GM21786 (cell line): ENCODE measurements around the gene PDE9A.

ENCODE experiments used
- ATAC-seq: cut with Tn5 transposase; IDR thresholded peaks from one replicate; pipeline ENCODE4 v1.9.1; 2021; ENCODE audit not compliant: unreplicated experiment

PDE9A gene

DNA sequence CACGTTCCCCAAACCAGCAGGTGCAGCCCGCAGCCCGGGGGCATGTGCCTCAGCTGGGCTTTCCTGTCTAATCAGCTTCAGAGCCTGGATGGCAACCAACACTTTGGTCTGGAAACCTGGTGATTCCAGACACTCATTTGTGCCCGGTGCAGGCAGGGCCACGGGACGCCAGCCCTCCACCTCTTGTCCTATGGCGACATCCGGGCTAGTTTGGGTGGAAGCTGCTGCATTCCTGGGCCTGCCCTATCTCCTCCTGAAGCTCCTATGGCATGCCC is 114.1 kb downstream of the PDE9A start:
- ATAC-seq, result no peak

DNA sequence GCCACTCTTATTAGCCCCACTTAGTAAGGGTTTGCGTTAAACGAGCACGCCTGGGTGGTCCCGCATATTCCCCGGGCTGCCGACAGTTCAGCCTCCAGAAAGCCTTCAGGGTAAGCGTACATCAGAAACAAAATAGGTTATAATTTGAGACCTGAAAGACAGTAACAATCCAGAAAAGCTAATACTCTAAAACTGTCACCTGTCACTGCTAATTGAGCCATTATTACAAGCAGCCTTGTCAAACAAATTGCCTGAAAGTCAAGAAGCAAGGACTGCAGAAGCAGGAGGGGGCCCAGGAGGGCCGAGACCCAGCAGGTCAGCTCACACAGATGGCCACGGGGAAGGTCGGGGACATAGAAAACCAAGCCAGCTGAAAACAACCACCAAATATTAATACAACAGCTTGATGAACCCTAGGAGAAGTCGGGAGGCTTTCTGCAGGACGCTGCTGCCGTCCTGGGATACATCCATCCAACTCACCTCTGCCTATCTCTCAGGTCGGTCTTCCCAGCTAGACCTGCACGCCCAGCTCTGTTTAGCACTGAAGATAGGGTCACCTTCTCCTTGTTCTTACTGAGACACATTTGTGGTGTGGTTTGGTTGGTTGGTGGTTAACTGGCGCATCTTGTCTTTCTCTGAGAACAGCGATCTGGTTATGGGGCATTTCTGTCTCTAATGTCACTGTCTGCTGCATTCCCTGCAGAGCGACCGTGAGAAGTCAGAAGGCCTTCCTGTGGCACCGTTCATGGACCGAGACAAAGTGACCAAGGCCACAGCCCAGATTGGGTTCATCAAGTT is 115.1 kb downstream of the PDE9A start:
- no peak for ATAC-seq

DNA sequence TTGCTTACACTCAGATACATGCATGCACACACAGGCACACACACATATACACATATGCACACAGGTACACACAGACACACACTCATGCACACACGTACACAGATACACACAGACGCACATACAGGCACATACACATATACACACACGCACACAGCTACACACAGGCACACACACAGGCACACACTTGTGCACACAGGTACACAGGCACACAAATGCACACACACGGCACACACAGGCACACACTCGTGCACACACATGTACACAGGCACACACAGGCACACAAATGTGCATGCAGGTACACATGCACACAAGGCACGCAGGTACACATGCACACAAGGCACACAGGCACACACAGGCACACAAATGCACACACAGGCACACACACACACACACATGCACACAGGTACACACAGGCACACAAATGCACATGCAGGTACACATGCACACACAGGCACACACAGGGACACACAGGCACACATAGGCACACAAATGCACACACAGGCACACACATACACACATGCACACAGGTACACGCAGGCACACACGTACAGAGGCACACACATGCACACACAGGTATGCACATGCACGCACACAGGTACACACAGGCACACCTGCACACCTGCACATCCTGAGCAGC is 115.9 kb downstream of the PDE9A start:
- ATAC-seq, result no peak

DNA sequence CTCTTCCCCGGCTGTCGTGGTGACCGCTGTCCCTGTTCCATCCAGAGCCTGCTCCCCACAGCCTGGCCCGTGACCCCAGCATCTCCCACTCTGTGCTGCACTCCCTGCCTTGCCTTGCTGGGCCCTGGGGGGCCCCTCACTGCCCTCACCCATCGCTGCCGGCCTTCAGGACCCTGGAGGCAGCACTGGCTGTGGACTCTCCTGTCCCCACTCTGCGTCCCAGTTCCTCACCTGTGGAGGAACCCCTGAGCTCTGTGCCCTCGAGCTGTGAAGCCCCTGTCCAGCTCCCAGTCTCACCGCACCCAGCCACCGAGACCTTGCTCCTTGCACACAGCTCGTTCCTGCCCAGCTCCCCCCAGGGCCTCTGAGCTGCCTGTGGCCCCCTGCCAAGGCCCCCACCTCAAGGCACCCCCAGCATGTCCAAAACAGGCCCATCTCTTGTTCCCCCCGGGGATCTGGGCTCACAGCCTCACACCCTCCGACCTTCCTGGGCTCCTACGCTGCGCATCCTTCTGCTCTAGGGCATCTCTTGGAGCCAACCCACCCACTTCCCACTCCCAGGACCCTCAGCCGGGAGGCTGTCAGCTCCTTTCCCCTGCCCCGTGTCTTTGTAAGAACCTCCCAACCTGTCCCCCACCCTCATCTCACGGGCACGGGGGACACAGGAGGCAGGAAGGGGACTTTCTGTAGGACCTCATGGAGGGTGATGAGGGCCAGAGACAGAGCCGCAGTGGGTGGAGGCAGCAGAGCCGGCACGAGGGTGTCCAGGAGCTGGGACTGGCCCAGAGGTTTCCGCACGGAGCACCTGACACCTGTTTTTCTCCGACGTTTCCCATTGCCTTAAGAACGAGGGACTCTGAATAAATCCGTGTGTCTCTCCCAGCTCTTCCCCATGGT is 116.6 kb downstream of the PDE9A start:
- ATAC-seq, result no peak

DNA sequence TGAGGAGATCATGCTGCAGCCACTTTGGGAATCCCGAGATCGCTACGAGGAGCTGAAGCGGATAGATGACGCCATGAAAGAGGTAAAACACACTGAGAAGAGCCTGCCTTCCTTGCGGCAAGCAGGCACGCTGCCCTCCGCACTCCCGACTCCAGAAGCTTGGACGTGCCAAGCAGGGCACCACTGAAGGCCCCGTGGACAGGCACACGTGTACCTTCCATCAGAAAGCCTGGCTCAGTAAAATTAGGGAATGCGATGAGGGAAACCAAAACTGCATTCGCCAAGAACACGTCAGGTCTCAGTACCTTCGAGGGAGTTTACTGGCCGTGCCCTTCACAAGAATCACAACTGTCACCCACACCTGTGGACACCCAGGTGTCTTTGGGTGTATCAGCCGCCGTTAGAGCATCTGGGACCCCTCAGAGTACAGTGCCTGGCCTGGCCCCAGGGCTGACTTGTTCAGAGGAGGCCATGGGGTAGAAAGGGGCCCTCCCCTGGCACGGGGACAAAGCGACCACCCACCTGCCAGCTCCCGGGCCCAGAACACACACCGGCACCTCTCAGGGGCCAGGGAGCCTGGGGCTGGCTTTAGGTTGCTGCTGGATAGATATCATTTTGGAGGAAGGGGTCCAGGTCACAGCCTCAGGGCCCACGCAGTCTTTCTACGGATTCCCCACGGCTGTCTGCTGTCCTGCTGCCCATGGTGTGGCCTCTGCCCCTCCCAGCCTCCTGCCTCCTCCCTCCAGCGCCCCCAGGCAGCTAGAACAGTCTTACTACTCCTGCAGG is 117.5 kb downstream of the PDE9A start:
- ATAC-seq, result no peak

DNA sequence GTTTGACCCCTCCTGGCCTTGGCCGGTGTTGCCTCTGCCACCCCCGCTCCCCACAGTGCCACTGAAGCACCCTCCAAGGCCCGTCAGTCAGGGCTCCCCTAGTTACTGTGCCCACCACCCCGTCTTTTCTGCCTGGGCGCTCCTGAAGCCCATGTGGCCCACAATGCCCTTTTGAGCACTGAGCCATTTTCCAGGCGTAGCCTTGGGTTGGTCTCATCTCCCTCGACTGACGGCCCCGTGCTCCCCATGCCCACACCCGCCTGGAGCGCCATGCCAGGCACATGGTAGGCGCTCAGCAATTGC is 118.0 kb downstream of the PDE9A start:
- no peak for ATAC-seq

DNA sequence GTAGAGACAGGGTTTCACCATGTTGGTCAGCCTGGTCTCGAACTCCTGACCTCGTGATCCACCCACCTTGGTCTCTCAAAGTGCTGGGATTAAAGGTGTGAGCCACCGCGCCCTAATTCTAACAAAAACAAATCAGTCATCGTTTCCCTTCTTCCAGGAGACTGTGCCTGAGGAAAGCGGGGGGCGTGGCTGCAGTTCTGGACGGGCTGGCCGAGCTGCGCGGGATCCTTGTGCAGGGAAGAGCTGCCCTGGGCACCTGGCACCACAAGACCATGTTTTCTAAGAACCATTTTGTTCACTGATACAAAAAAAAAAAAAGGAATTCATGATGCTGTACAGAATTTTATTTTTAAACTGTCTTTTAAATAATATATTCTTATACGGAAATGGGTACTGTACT is 121.7 kb downstream of the PDE9A start:
- no peak for ATAC-seq

DNA sequence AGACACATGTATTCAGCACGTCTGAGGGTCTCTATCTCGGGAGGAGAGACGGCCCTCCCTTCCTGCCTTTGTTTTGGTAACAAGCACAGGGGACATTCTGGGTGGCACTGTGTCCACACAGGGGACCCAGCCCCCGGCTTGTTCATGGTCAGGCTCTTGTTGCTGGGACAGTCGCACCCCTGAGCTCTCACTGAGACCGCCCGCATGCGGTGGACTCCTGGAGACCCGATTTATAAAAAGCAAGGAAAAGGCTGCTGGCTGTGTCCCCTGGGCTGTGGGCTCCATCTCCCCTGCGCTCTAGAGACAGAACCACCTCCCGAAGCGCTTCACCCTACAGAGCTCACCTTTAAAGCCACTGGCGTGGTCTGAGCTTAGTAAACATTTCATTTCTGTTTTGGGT is 122.5 kb downstream of the PDE9A start:
- ATAC-seq, result no peak

DNA sequence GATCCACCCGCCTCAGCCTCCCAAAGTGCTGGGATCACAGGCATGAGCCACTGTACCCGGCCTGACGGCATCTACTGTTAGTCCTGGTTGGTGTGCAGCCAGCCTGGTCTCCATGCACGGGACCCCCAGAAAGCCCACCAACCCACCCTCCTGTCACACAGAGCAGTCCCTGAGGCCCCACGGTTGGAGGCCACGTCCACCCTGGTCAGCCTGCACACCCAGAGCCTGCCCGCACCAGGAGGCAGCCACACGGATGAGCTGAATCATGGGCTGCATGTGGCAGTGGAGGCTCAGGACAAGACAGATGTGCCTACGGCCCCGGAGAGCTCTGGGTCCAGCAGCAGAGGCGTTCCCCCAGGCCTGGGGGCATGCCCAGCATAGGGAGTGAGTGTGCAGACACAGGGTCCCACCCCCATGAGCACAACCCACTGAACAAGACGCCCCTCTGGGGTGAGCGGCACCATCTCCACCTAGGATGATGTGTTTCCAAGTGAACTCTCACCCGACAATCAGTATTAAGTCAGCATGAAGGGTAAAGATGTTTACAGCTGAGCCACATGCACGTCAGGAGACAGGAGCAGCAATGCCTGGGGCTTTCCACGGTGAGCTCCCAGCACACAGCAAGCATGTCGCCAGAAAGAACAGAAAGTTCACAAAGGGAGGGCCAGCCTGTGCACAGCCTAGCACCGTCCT is 123.8 kb downstream of the PDE9A start:
- no peak for ATAC-seq

DNA sequence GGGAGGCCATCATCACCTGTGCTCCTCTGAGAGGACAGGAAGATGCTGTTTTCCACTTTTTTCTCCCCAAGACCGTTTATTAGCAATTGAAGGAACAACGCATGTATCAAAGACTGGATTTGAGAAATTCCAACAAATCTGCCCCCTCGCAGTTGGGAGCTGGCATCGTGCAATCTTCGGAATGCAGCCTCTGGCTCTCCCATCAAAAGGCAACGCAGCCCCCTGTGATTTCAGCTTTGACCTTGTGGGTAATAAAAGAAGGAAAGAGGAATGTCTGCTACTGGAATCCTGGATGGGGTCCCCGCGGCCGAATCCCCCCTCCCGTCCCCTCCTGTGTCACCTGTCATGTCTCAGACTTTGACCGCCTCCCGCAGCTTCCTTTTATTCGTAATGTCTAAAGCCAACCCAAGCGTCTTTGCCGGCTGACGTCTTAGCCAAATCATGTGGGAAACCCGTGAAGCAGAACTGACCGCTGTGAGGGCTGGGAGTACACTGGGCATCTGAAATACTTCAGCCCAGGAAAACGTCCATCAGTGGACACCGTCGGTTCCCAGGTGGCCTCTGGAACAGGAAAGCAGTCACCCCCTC is 124.4 kb downstream of the PDE9A start:
- ATAC-seq, result no peak

DNA sequence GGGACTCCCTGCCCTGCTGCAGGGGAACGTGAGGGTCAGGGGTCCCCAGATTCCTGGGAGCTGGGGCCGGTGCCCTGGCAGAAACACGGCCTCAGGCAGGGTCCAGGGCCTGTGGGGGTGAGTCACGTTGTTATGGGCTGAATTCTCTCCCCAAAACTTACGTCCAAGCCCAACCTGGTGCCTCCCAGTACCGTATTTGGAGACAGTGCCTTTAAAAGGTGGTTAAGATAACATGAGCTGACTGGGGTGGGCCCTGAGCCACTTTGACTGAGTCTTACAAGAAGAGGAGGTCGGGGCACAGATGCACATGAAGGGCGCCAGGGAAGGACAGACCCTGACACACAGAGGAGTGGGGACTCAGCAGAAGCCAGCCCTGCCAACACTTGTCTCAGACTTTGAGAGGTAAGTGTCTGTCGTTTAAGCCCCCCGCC is 126.0 kb downstream of the PDE9A start:
- ATAC-seq, result no peak

DNA sequence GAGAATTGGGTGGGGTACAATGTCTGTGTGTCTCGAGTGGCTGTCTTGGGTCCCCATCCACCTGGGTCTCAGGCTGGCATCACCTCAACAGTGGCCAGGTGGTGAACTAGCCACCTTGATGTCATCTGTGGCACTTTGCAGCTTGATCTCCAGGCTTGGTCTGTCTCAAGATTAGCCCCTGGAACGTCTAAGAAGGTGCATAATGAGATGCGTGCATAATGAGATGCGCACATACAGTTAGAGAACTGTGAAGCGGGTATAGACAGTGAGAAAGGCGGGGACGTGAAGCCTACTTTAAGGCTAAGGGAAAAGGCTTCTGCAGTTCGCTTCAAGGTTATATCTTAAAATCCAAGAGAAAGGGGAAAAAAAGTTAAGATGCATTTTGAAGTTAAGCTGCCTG is 127.2 kb downstream of the PDE9A start:
- no peak for ATAC-seq

DNA sequence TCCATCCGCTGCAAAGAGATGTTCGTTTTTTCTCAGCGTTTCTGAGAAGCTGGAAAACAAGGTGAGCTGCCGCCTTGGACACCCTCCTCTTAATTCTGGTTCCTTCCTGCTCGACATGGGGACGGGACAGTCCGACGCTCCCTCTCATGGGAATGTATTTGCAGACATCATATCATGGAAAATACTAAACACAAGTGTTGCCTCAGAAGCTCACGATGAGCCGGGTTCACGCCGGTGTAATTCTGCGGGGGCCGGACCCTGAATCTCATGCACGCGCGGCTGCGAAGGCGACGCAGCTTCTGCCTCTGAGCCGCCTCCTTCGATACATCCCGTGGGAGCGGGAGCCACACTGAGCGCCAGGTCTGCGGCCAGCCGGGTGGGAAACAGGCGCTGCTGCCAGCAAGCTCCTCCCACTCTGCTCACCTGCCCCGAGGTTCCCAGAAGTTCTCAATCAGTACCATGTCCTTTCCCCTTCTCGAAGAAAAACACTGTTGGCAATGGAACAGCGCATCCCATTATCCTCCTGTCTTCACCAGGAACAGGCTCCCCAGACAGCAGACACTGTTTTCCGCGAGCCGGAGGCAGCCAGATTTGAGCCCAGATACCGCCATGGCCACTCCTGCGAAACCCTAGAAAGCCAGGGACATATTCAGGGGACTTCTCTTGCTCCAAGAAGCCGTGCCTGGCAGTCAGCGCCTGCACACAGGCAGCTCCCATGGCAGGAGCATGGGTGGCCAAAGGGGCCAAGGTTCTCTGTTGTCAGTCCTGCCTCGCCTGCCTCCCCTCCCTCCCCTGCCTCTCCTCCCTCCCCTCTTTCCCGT is 127.9 kb downstream of the PDE9A start:
- ATAC-seq, result no peak

DNA sequence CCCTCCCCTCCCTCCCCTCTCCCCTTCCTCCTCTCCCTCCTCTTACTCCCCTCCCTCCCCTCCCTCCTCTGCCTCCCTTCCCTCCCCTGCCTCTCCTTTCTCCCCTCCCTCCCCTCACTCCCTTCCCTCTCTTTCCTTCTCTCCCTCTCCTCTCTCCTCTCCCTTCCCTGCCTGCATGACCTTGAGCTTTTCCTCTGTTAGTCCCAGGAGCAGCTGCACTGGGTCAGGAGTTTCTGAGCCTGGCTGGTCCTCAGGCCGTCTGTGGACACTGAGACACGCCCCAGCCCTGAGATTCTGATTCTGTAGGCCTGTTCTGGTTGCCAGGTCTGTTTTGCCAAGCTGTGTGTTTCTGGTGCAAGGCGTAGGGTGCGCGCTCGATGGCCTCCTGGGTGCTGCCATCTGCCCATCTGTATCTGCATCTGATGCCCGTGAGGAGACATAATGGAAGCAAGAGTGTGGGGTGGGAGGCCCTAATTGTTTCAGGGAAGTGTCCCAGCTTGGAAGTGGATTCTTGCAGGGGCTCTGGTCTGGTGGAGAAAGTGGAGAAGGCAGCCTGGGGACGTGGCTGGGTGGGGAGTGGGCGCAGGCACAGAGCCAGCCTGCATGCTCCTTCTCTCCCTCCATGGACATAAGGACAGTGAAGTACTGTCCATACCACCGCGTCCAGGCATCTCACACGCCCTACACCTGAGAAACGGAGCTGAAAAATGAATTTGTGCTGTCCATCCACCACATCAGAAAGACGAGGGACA is 128.7 kb downstream of the PDE9A start:
- ATAC-seq, result no peak

DNA sequence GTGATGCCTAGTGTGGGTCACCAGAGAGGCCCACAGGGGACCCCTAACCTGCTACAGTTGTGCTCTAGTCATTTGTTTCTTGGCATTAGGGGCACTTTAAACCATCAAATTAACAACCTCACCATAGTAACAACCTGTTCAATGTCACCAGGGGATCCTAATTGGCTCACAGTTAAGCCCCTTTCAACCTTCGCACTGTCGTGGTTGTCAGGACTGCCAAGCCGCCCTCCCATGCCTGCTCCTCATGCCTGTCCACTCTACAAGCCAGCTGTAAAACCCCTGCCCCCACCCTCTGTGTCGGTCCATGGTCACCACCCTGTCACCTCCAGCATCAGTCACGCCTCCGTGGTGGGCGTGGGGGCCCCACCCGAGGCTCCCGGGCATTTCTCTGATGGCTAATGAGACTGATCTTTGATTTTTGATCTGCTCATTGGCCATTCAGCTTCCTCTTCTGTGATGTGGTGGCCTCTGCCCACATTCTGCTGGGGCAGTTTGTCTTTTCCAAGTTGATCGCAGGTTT is 129.4 kb downstream of the PDE9A start:
- no peak for ATAC-seq

DNA sequence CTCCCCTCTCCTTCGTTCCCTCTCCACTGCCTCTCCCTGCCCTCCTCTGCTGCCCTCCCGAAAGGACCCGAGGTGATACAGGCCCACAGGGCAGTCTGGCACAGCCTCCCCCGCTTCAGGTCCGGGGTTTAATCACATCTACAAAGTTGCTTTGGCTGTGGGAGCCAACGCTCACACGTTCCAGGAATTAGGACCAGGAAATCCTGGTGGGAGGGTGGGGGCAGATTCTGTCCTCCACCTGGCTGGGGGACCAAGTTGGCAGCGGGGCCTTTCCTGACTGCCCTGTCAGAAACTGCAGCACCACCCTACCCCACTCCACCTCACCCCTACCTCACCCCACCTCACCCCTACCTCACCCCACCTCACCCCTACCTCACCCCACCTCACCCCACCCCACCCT is 130.9 kb downstream of the PDE9A start:
- no peak for ATAC-seq

DNA sequence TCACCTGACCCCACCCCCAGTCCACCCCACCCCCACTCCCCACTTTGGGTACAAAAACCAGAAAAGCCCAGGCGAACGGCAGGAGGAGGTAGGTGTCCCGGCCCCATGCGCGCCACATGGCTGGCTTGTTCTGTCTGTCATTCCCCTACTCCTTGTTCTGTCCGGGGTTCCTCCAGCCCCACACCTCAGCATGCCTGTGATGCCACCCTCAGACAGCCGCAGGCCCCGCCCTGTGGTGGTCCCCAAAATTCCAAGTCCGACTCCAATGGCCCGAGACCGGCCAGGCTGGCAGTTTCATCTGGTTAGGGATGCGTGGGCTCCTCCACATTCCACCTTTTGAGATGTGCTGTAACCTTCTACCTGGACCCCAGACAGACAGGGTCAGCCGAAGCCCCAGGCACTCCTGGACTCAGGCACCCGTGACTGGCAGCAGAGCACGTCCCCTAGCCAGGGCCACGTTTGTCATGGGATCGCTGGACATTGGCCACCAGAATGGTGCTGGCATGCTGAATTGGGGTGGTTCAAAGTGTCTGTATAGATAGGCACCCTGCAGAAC is 131.6 kb downstream of the PDE9A start:
- no peak for ATAC-seq

DNA sequence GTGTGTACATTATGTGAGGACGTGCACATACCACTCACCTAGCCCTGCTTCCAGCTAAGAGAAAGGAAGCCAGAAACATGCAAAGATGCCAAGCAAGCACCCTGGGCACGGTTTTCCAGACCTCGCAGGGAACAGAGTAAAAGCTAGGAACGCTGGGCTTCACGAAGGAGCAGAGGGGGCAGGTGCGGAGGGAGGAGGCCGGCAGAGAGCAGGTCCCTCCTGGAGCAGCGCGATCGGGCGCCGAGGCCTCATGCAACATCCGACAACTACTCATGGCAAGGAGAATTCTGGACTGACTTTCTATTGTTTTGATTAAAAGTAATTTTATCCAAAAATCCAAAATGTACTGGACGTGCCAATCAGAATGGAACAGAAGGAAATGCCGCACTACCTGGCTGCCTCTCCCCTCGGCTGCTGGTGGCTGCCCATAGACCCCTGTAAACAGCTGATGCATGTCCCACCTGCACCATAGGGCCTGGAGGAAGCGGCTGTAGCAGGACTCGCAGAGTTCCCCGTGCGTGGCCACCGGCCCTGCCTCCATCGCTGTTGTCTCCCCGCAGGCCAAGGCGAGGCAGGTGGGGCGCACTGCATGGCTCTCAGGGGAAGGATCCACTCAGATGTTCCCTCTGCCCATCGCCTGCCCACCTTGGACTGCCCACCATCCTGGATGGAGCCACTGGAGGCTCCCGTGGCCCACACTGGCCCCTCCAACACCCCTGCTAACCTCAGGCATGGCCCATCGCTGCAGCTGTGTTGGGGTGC is 132.4 kb downstream of the PDE9A start:
- ATAC-seq, result no peak
